Trophoblast cell (in vitro differentiated cells and primary cell): ENCODE results near the gene NCAN.

Experiments used
- DNase-seq, 2 donors: peaks; one replicate each; pipeline ENCODE4 v3.0.0-alpha.2; 2016
- H2AFZ ChIP-seq: 2 replicates; pipeline ENCODE4 v1.6.1; 2013; ENCODE audit warnings: low read length, moderate library complexity, mild to moderate bottlenecking; ENCODE audit not compliant: insufficient read depth, poor library complexity
- H2AK5ac ChIP-seq: 2 replicates; pipeline ENCODE4 v1.6.1; 2013; ENCODE audit warnings: mild to moderate bottlenecking, low read length
- H2BK120ac ChIP-seq: 2 replicates; pipeline ENCODE4 v1.6.1; 2013; ENCODE audit warnings: low read length, mild to moderate bottlenecking, moderate library complexity; ENCODE audit not compliant: insufficient read depth, poor library complexity
- H2BK12ac ChIP-seq: 2 replicates; pipeline ENCODE4 v1.6.1; 2013; ENCODE audit warnings: mild to moderate bottlenecking, low read length, moderate library complexity
- H2BK5ac ChIP-seq: 2 replicates; pipeline ENCODE4 v1.6.1; 2013; ENCODE audit warnings: low read length, low read depth, moderate library complexity, mild to moderate bottlenecking; ENCODE audit not compliant: poor library complexity
- H3K14ac ChIP-seq: 2 replicates; pipeline ENCODE4 v1.6.1; 2013; ENCODE audit warnings: mild to moderate bottlenecking, low read length
- H3K18ac ChIP-seq: 2 replicates; pipeline ENCODE4 v1.6.1; 2013; ENCODE audit warnings: mild to moderate bottlenecking, low read length
- H3K23ac ChIP-seq: 2 replicates; pipeline ENCODE4 v1.6.1; 2013; ENCODE audit warnings: low read length
- H3K27ac ChIP-seq: 2 replicates; pipeline ENCODE4 v1.5.1; 2013; ENCODE audit warnings: low read depth, mild to moderate bottlenecking, inconsistent platforms, low read length, moderate library complexity
- H3K27me3 ChIP-seq: 2 replicates; pipeline ENCODE4 v1.6.1; 2013; ENCODE audit warnings: inconsistent platforms, mild to moderate bottlenecking, low read length, moderate library complexity; ENCODE audit not compliant: insufficient read depth
- H3K36me3 ChIP-seq, 2 experiments: 1 replicate in 1 of 2; 2 replicates in 1 of 2; pipeline ENCODE4 v1.6.1; 2013; ENCODE audit warnings: low read length in 2 of 2, mild to moderate bottlenecking in 2 of 2, moderate library complexity in 1 of 2; ENCODE audit not compliant: insufficient read depth in 2 of 2, control insufficient read depth in 1 of 2
- H3K4ac ChIP-seq: 2 replicates; pipeline ENCODE4 v1.6.1; 2013; ENCODE audit warnings: low read depth, mild to moderate bottlenecking, low read length, moderate library complexity
- H3K4me1 ChIP-seq, 2 experiments: 1 replicate in 1 of 2; 2 replicates in 1 of 2; pipeline ENCODE4 v1.6.1; 2013; ENCODE audit warnings: low read length in 2 of 2, mild to moderate bottlenecking in 2 of 2, moderate library complexity in 1 of 2; ENCODE audit not compliant: insufficient read depth in 2 of 2, control insufficient read depth in 1 of 2
- H3K4me2 ChIP-seq: 2 replicates; pipeline ENCODE4 v1.6.1; 2013; ENCODE audit warnings: inconsistent platforms, mild to moderate bottlenecking, low read length, moderate library complexity
- H3K4me3 ChIP-seq: 2 replicates; pipeline ENCODE4 v1.5.1; 2013; ENCODE audit warnings: mild to moderate bottlenecking, low read depth, low read length, inconsistent platforms
- H3K79me1 ChIP-seq: one replicate; pipeline ENCODE4 v1.6.1; 2013; ENCODE audit warnings: low read length
- H3K79me2 ChIP-seq: 2 replicates; pipeline ENCODE4 v1.6.1; 2013; ENCODE audit warnings: low read length, mild to moderate bottlenecking; ENCODE audit not compliant: control insufficient read depth, insufficient read depth, poor library complexity
- H3K9ac ChIP-seq: 2 replicates; pipeline ENCODE4 v1.6.1; 2013; ENCODE audit warnings: mild to moderate bottlenecking, low read length
- H3K9me3 ChIP-seq: 2 replicates; pipeline ENCODE4 v1.6.1; 2013; ENCODE audit warnings: low read depth, mild to moderate bottlenecking, control low read depth, inconsistent platforms, low read length; ENCODE audit not compliant: insufficient read depth
- H4K12ac ChIP-seq: 2 replicates; pipeline ENCODE4 v1.6.1; 2013; ENCODE audit warnings: low read depth, mild to moderate bottlenecking, low read length, moderate library complexity
- H4K8ac ChIP-seq: 2 replicates; pipeline ENCODE4 v1.6.1; 2013; ENCODE audit warnings: low read depth, mild to moderate bottlenecking, low read length, moderate library complexity
- H4K91ac ChIP-seq: one replicate; pipeline ENCODE4 v1.6.1; 2013; ENCODE audit warnings: low read depth, mild to moderate bottlenecking, low read length, moderate library complexity
- WGBS: extraction: QIAGEN DNeasy Blood & Tissue Kit; methylation state at CpG from one replicate; pipeline ENCODE4 v1.1.7; 2013; ENCODE audit warnings: missing lambda C conversion rate; ENCODE audit not compliant: insufficient read length, insufficient coverage; ENCODE audit errors: extremely low coverage; 5-methylcytosine and 5-hydroxymethylcytosine counted together

The NCAN gene

GRCh38 chr19:19169236-19170052 lies 42.3 kb upstream of the NCAN start:
- no peak overlapping the region for H3K23ac ChIP-seq
- H4K12ac ChIP-seq, result no peak overlapping the region
- H3K79me2 ChIP-seq, result no peaks in the 10 kb centered on the region
- no peak for DNase-seq
- peaks cover 0 to 5% of the 10 kb centered on the region in 2 experiments for H3K4me1 ChIP-seq
- H4K91ac ChIP-seq, result no peak overlapping the region
- H3K27ac ChIP-seq, result no peak overlapping the region
- H2AFZ ChIP-seq, result no peak overlapping the region
- H3K4ac ChIP-seq, result no peak overlapping the region
- H3K9ac ChIP-seq, result no peak overlapping the region
- no peak overlapping the region for H3K4me3 ChIP-seq
- peak overlapping the region; percentile 46 for H3K4me2 ChIP-seq
- H2BK120ac ChIP-seq, result no peak overlapping the region
- no peak overlapping the region for H2AK5ac ChIP-seq
- H3K27me3 ChIP-seq, result no peaks in the 10 kb centered on the region
- no peaks in the 10 kb centered on the region for H3K79me1 ChIP-seq
- no peak overlapping the region for H2BK12ac ChIP-seq
- H4K8ac ChIP-seq, result no peak overlapping the region
- H3K36me3 ChIP-seq, result no peaks in the 10 kb centered on the region
- no peak overlapping the region for H2BK5ac ChIP-seq
- H3K18ac ChIP-seq, result no peak overlapping the region
- whole genome bisulfite sequencing, result no CpG with 5 or more reads among the region's 9 CpGs
- H3K14ac ChIP-seq, result no peak overlapping the region
- no peaks in the 10 kb centered on the region for H3K9me3 ChIP-seq

GRCh38 chr19:19170053-19170872 lies 41.5 kb upstream of the NCAN start, which contains the start of gene MEF2B:
Gene MEF2B, minus strand, starts transcription at chr19:19170263. Its CDS starts 19,528 bp downstream, at chr19:19150735.
- no peaks in the 10 kb centered on the region for H3K36me3 ChIP-seq
- no peak within 1 kb of the TSS for H3K18ac ChIP-seq
- no peak within 1 kb of the TSS for H4K8ac ChIP-seq
- no peaks in the 10 kb centered on the region for H3K9me3 ChIP-seq
- H2BK5ac ChIP-seq, result no peak within 1 kb of the TSS
- no CpG with 5 or more reads among the region's 56 CpGs for WGBS
- no peak within 1 kb of the TSS for H2BK120ac ChIP-seq
- no peak within 1 kb of the TSS for H2AK5ac ChIP-seq
- H3K4me1 ChIP-seq, result peaks cover 0 to 5% of the 10 kb centered on the region in 2 experiments
- no peak within 1 kb of the TSS for H3K4me3 ChIP-seq
- H3K79me1 ChIP-seq, result no peaks in the 10 kb centered on the region
- H2AFZ ChIP-seq, result no peak within 1 kb of the TSS
- no peak within 1 kb of the TSS for H3K23ac ChIP-seq
- H4K91ac ChIP-seq, result no peak within 1 kb of the TSS
- no peak within 1 kb of the TSS for H3K9ac ChIP-seq
- peak within 1 kb of the TSS; percentile 46 for H3K4me2 ChIP-seq
- H3K79me2 ChIP-seq, result no peaks in the 10 kb centered on the region
- no peak within 1 kb of the TSS for H3K14ac ChIP-seq
- peak; percentile 61 to 72 for DNase-seq
- H4K12ac ChIP-seq, result no peak within 1 kb of the TSS
- H2BK12ac ChIP-seq, result no peak within 1 kb of the TSS
- H3K27ac ChIP-seq, result no peak within 1 kb of the TSS
- no peak within 1 kb of the TSS for H3K4ac ChIP-seq
- H3K27me3 ChIP-seq, result no peaks in the 10 kb centered on the region

GRCh38 chr19:19170873-19171672 lies 40.7 kb upstream of the NCAN start:
- Histone ChIP-seq H4K12ac (no peak overlapping the region), H3K14ac (no peak overlapping the region), H4K91ac (no peak overlapping the region), H2BK12ac (no peak overlapping the region), H2AFZ (no peak overlapping the region), H3K27me3 (no peaks in the 10 kb centered on the region), H3K79me2 (no peaks in the 10 kb centered on the region), H3K4me2 (no peak overlapping the region), H3K79me1 (no peaks in the 10 kb centered on the region), H3K23ac (no peak overlapping the region), H2AK5ac (no peak overlapping the region), H3K36me3 (no peaks in the 10 kb centered on the region), H3K4me3 (no peak overlapping the region), H3K4ac (no peak overlapping the region), H3K27ac (no peak overlapping the region), H3K18ac (no peak overlapping the region), H2BK5ac (no peak overlapping the region), H3K9me3 (no peaks in the 10 kb centered on the region), H4K8ac (no peak overlapping the region), H2BK120ac (no peak overlapping the region), H3K4me1 (peaks cover 0 to 5% of the 10 kb centered on the region in 2 experiments), H3K9ac (no peak overlapping the region)
- no peak for DNase-seq
- WGBS, result no CpG with 5 or more reads among the region's 6 CpGs

- Histone ChIP-seq H2AK5ac (no peak overlapping the region), H3K18ac (no peak overlapping the region), H4K12ac (no peak overlapping the region), H3K79me2 (no peaks in the 10 kb centered on the region), H3K23ac (no peak overlapping the region), H3K9me3 (no peaks in the 10 kb centered on the region), H3K27me3 (no peaks in the 10 kb centered on the region), H3K4me3 (no peak overlapping the region), H3K4me1 (peaks cover 0 to 5% of the 10 kb centered on the region in 2 experiments), H3K79me1 (no peaks in the 10 kb centered on the region), H3K36me3 (peaks cover 0 to 4% of the 10 kb centered on the region in 2 experiments), H4K8ac (no peak overlapping the region), H3K4ac (no peak overlapping the region), H3K4me2 (no peak overlapping the region), H2BK12ac (no peak overlapping the region), H2AFZ (no peak overlapping the region), H2BK5ac (no peak overlapping the region), H2BK120ac (no peak overlapping the region), H4K91ac (peak overlapping the region; percentile 26), H3K9ac (no peak overlapping the region), H3K14ac (no peak overlapping the region), H3K27ac (no peak overlapping the region)
- DNase-seq, result no peak
- no CpG with 5 or more reads among the region's 8 CpGs for WGBS
Measured at GRCh38 chr19:19171821-19172532, 39.8 kb upstream of the NCAN start.
